Dedifferentiated amniotic fluid mesenchymal stem cell (primary cell): ENCODE data around the gene ENKD1.

Source experiments
- DNase-seq: peaks from one replicate; pipeline ENCODE4 v3.0.0-alpha.2; 2016; ENCODE audit errors: extremely low spot score

ENKD1 gene

GRCh38 chr16:67679935-67680897 is 13.7 kb upstream of the ENKD1 start:
- DNase-seq: no peak

- no peak for DNase-seq
Observed at GRCh38 chr16:67678354-67679023, 11.9 kb upstream of the ENKD1 start.

GRCh38 chr16:67677712-67678111 is 11.2 kb upstream of the ENKD1 start:
- DNase-seq: no peak

GRCh38 chr16:67676939-67677338 is 10.4 kb upstream of the ENKD1 start:
- DNase-seq: no peak

GRCh38 chr16:67676516-67676915 is 10.0 kb upstream of the ENKD1 start:
- no peak for DNase-seq

- no peak for DNase-seq
Observed at GRCh38 chr16:67675999-67676398, 9.4 kb upstream of the ENKD1 start.

- no peak for DNase-seq
Observed at GRCh38 chr16:67675579-67675935, 9.0 kb upstream of the ENKD1 start.

- DNase-seq: no peak
Observed at GRCh38 chr16:67674851-67675578, 8.5 kb upstream of the ENKD1 start.

- no peak for DNase-seq
Observed at GRCh38 chr16:67673712-67674580, 7.4 kb upstream of the ENKD1 start.

GRCh38 chr16:67672739-67673662 is 6.5 kb upstream of the ENKD1 start:
- DNase-seq: peak; percentile 15

GRCh38 chr16:67672306-67672705 is 5.8 kb upstream of the ENKD1 start:
- no peak for DNase-seq

GRCh38 chr16:67669499-67670101 is 3.0 kb upstream of the ENKD1 start:
- no peak for DNase-seq

- no peak for DNase-seq
Observed at GRCh38 chr16:67668495-67669157, 2.1 kb upstream of the ENKD1 start.

GRCh38 chr16:67667817-67668494 is 1.4 kb upstream of the ENKD1 start:
- DNase-seq: peak; percentile 94

- DNase-seq: no peak
Observed at GRCh38 chr16:67667453-67667816, 885 bp upstream of the ENKD1 start.

- DNase-seq: no peak
Observed at GRCh38 chr16:67666032-67666551, 458 bp downstream of the ENKD1 start.

- no peak for DNase-seq
Observed at GRCh38 chr16:67665598-67665997, 952 bp downstream of the ENKD1 start.

- DNase-seq: no peak
Observed at GRCh38 chr16:67664871-67665270, 1.7 kb downstream of the ENKD1 start.

- DNase-seq: no peak
Observed at GRCh38 chr16:67664258-67664657, 2.3 kb downstream of the ENKD1 start.
